ENCODE results near the gene OR4A47.
"Not testable (repeated sequence)": the region's sequence is repeated elsewhere in the genome, so short reads cannot be mapped to it uniquely, and the experiment has no call there.

DNA sequence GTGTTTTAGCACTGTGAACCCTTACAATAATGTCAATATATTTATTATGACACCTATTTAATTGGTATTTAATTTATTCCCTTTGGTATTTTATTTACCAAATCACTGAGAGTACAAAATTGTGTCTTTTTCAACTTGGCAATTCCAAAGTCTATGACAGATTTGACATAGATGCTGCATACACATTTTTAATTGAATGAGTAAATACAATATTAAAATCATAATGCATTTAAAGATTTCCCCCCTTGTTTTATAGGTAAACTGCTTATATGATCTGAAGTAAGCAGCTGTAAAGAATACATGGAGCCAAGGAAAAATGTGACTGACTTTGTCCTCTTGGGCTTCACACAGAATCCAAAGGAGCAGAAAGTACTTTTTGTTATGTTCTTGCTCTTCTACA is at the start of gene OR4A47:
- not testable (repeated sequence) for TF ChIP-seq EZH2 (IDR thresholded peaks at IDR 0.05); SP1 (IDR thresholded peaks at IDR 0.05; ENCODE audit: low read depth); POLR2A (IDR thresholded peaks at IDR 0.05; ENCODE audit: borderline replicate concordance, extremely low read depth, insufficient read depth, insufficient read length); SIN3A (IDR thresholded peaks at IDR 0.05; ENCODE audit: low read depth); RAD21 (IDR thresholded peaks at IDR 0.05; ENCODE audit: low read depth); POLR2AphosphoS5 (IDR thresholded peaks at IDR 0.05; ENCODE audit: low read depth, low read length); JUND (IDR thresholded peaks at IDR 0.05); ELF1 (IDR thresholded peaks at IDR 0.05; ENCODE audit: borderline replicate concordance, low read depth); ZNF274 (IDR thresholded peaks at IDR 0.05; ENCODE audit: low read depth, low read length); ATF3 (IDR thresholded peaks at IDR 0.05)
- TF ChIP-seq, protein P1, sequence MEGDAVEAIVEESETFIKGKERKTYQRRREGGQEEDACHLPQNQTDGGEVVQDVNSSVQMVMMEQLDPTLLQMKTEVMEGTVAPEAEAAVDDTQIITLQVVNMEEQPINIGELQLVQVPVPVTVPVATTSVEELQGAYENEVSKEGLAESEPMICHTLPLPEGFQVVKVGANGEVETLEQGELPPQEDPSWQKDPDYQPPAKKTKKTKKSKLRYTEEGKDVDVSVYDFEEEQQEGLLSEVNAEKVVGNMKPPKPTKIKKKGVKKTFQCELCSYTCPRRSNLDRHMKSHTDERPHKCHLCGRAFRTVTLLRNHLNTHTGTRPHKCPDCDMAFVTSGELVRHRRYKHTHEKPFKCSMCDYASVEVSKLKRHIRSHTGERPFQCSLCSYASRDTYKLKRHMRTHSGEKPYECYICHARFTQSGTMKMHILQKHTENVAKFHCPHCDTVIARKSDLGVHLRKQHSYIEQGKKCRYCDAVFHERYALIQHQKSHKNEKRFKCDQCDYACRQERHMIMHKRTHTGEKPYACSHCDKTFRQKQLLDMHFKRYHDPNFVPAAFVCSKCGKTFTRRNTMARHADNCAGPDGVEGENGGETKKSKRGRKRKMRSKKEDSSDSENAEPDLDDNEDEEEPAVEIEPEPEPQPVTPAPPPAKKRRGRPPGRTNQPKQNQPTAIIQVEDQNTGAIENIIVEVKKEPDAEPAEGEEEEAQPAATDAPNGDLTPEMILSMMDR (IDR thresholded peaks at IDR 0.05 in 2 of 3, conservative IDR thresholded peaks at IDR 0.05 in 1 of 3; ENCODE audit: borderline replicate concordance in 1 of 3, insufficient read depth in 1 of 3, low read depth in 2 of 3, low read length in 2 of 3) = not testable (repeated sequence)

Data from HCT116 (cell line).